ENCODE data around the gene GALNT9. TPM values are rescaled to one million over a fixed set of nuclear protein-coding genes. Genes with fewer than 3 reads are reported as not detected.
A peak's percentile ranks its signal among the peaks of the same experiment; 100 is the strongest.

GALNT9 gene
- total RNA-seq, 1 experiment from 2014 or later: 0.45 TPM

DNA sequence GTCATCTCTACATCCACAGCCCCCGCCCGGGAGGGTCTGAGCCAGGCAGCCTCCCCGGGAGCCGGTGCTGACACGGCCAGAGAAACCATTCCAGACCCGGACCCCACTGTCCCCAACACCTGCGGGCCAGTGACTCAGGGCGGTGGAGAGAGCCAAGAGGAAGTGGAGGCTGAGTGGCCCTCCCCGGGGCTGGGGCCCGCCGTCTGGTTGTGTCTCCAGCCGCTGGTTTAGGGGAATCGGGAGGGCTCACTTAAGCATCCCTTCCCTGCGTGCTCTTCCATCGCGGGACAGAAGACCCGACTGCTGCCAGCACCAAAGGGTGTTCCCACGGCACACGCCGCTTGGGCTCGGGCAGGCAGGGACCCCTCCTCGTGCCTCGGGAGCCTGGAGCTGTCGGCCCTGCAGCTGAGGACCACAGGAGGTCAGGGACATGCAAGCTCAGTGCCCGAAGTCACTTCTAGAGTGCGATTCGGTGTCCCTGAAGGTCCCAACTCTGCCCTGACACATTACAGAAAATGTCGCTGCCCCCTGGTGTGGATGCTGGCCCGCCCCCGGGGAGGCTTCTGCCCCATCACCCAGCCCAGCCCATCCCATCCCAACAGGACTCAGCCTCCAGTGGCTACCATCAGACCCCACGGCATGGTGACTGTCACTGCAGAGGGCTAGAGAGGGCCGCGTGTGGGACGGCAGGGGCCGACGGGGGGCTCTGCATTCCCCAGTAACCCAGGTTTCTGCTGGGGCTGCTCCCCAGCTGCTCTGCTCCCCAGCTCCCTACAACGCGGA lies 50.8 kb downstream of the GALNT9 start:
- TF ChIP-seq, protein P1, sequence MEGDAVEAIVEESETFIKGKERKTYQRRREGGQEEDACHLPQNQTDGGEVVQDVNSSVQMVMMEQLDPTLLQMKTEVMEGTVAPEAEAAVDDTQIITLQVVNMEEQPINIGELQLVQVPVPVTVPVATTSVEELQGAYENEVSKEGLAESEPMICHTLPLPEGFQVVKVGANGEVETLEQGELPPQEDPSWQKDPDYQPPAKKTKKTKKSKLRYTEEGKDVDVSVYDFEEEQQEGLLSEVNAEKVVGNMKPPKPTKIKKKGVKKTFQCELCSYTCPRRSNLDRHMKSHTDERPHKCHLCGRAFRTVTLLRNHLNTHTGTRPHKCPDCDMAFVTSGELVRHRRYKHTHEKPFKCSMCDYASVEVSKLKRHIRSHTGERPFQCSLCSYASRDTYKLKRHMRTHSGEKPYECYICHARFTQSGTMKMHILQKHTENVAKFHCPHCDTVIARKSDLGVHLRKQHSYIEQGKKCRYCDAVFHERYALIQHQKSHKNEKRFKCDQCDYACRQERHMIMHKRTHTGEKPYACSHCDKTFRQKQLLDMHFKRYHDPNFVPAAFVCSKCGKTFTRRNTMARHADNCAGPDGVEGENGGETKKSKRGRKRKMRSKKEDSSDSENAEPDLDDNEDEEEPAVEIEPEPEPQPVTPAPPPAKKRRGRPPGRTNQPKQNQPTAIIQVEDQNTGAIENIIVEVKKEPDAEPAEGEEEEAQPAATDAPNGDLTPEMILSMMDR (IDR thresholded peaks at IDR 0.05; ENCODE audit: insufficient read depth in 1 of 2, low read depth in 1 of 2, low read length in 1 of 2, severe bottlenecking in 1 of 2, unreplicated experiment in 1 of 2): no peak
- Mint-ChIP-seq H3K36me3 (ENCODE audit: insufficient read depth, unreplicated experiment) (no peaks in the 10 kb centered on the region), H3K27me3 (ENCODE audit: insufficient read depth, unreplicated experiment) (no peaks in the 10 kb centered on the region), H3K4me1 (ENCODE audit: low read depth, unreplicated experiment) (peaks cover 7% of the 10 kb centered on the region), H3K27ac (ENCODE audit: unreplicated experiment) (no peak overlapping the region), H3K4me3 (ENCODE audit: unreplicated experiment) (peak overlapping the region; percentile 70), H3K9me3 (ENCODE audit: unreplicated experiment) (no peaks in the 10 kb centered on the region)
- POLR2A ChIA-PET: no interaction called here
- Histone ChIP-seq H3K9me3 (no peaks in the 10 kb centered on the region), H3K27me3 (replicated peaks; ENCODE audit: control insufficient read depth, insufficient read depth, low read length) (no peaks in the 10 kb centered on the region), H3K4me3 (ENCODE audit: low read depth, low read length) (peak overlapping the region; percentile 43), H3K4me1 (peaks cover 10% of the 10 kb centered on the region; the same call in 1 of the 2 replicates), H3K36me3 (ENCODE audit: control insufficient read depth, insufficient read depth, low read length) (no peaks in the 10 kb centered on the region)
- CTCF ChIA-PET: no interaction called here
- no peak for DNase-seq
- BruUV-seq (replicated peaks): no TSS peak
- intact Hi-C loops (cut with micrococcal nuclease; ENCODE audit: unreplicated experiment): no loop called here

DNA sequence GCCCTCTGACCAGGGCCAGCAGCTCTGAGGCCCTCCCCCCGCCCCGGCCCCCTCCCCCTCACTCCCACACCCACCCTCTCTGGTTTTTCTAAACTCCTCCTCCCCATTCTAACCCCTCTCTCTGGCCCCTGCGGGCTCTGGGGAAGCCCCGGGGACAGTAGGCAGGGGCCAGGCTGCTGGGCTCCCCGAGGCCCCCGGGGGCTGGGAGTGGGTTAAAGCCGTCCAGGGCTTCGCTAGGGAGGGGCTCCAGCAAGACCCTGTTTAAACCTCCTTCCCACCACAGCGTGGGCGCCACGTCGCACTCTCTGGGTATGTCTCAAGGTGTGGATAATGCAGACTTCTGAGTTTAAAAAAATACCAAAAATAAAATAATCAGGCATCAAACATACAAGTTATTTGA lies 51.4 kb downstream of the GALNT9 start:
- ChIA-PET CTCF (no interaction called here), POLR2A (no interaction called here)
- Mint-ChIP-seq H3K4me3 (ENCODE audit: unreplicated experiment) (peak overlapping the region; percentile 70), H3K27me3 (ENCODE audit: insufficient read depth, unreplicated experiment) (no peaks in the 10 kb centered on the region), H3K9me3 (ENCODE audit: unreplicated experiment) (no peaks in the 10 kb centered on the region), H3K4me1 (ENCODE audit: low read depth, unreplicated experiment) (peaks cover 7% of the 10 kb centered on the region), H3K27ac (ENCODE audit: unreplicated experiment) (no peak overlapping the region), H3K36me3 (ENCODE audit: insufficient read depth, unreplicated experiment) (no peaks in the 10 kb centered on the region)
- no peaks in the 10 kb centered on the region for H3K27me3 ChIP-seq (replicated peaks; ENCODE audit: control insufficient read depth, insufficient read depth, low read length)
- no TSS peak for BruUV-seq (replicated peaks)
- no peak overlapping the region for H3K4me3 ChIP-seq (ENCODE audit: low read depth, low read length)
- TF ChIP-seq, protein P1 (IDR thresholded peaks at IDR 0.05; ENCODE audit: insufficient read depth in 1 of 2, low read depth in 1 of 2, low read length in 1 of 2, severe bottlenecking in 1 of 2, unreplicated experiment in 1 of 2): no peak
- no peaks in the 10 kb centered on the region for H3K9me3 ChIP-seq
- intact Hi-C loops (cut with micrococcal nuclease; ENCODE audit: unreplicated experiment): no loop called here
- peaks cover 10% of the 10 kb centered on the region; the same call in 1 of the 2 replicates for H3K4me1 ChIP-seq
- H3K36me3 ChIP-seq (ENCODE audit: control insufficient read depth, insufficient read depth, low read length): no peaks in the 10 kb centered on the region
- no peak for DNase-seq

DNA sequence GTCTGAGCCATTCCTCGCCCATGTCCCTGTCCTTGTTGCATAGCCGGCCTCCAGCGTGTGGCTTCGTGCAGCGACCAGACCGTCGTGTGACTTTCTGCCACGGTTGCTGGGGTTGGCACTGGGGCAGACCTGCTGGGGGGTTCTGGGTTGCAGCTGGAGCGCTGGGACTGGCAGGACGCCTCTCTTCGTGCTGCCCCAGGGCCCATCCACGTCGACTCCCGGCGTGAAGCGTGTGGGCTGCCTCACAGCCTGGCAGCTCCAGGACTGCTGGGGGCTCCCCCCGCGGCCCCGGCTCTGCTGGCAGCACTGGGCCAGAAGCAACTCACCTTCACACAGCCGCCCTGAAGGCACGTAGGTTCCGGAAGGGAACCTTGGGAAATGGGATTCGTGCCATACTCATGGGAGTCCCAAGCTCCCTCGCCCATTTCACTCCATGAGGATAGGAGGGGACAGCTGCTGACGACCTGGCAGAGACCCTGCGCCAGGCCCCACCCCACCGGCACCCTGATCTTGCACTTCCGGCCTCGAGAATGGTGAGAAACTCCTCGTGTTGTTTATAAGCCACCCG lies 51.9 kb downstream of the GALNT9 start:
- intact Hi-C loops (cut with micrococcal nuclease; ENCODE audit: unreplicated experiment): no loop called here
- no peaks in the 10 kb centered on the region for H3K27me3 Mint-ChIP-seq (ENCODE audit: insufficient read depth, unreplicated experiment)
- Histone ChIP-seq H3K27me3 (replicated peaks; ENCODE audit: control insufficient read depth, insufficient read depth, low read length) (no peaks in the 10 kb centered on the region), H3K4me1 (peaks cover 12% of the 10 kb centered on the region; the same call in 1 of the 2 replicates), H3K9me3 (no peaks in the 10 kb centered on the region), H3K36me3 (ENCODE audit: control insufficient read depth, insufficient read depth, low read length) (no peaks in the 10 kb centered on the region), H3K4me3 (ENCODE audit: low read depth, low read length) (no peak overlapping the region)
- POLR2A ChIA-PET: no interaction called here
- TF ChIP-seq, protein P1 (IDR thresholded peaks at IDR 0.05; ENCODE audit: insufficient read depth in 1 of 2, low read depth in 1 of 2, low read length in 1 of 2, severe bottlenecking in 1 of 2, unreplicated experiment in 1 of 2): no peak
- CTCF ChIA-PET: no interaction called here
- no peak for DNase-seq
- H3K9me3 Mint-ChIP-seq (ENCODE audit: unreplicated experiment): no peaks in the 10 kb centered on the region
- H3K4me3 Mint-ChIP-seq (ENCODE audit: unreplicated experiment): no peak overlapping the region
- no peaks in the 10 kb centered on the region for H3K36me3 Mint-ChIP-seq (ENCODE audit: insufficient read depth, unreplicated experiment)
- H3K4me1 Mint-ChIP-seq (ENCODE audit: low read depth, unreplicated experiment): peaks cover 7% of the 10 kb centered on the region
- no TSS peak for BruUV-seq (replicated peaks)
- no peak overlapping the region for H3K27ac Mint-ChIP-seq (ENCODE audit: unreplicated experiment)
